MM.1S (cell line): ENCODE results near the gene KIF17.

Experiments used
- DNase-seq: peaks from one replicate; pipeline ENCODE4 v3.0.0-alpha.2; 2015
- H2AFZ ChIP-seq: fragments of 300-600 bp; sonication (generic); 2 replicates; pipeline ENCODE4 v1.6.0; 2016; ENCODE audit warnings: antibody characterized with exemption, low read length
- H3F3A ChIP-seq: fragments of 300-600 bp; sonication (generic); 2 replicates; pipeline ENCODE4 v1.6.1; 2016; ENCODE audit warnings: mild to moderate bottlenecking, antibody characterized with exemption, low read length, moderate library complexity, mixed read lengths; ENCODE audit not compliant: insufficient read depth
- H3K27ac ChIP-seq: fragments of 300-600 bp; sonication (generic); 2 replicates; pipeline ENCODE4 v1.5.1; 2016; ENCODE audit warnings: mild to moderate bottlenecking, low read length
- H3K27me3 ChIP-seq: fragments of 300-600 bp; sonication (generic); replicated peaks from 2 replicates; pipeline ENCODE4 v1.6.0; 2016; ENCODE audit warnings: low read length; ENCODE audit not compliant: insufficient read depth
- H3K36me3 ChIP-seq: fragments of 300-600 bp; sonication (generic); replicated peaks from 2 replicates; pipeline ENCODE4 v1.6.1; 2016; ENCODE audit warnings: mild to moderate bottlenecking, low read length, mixed read lengths; ENCODE audit not compliant: insufficient read depth
- H3K4me1 ChIP-seq: fragments of 300-600 bp; sonication (generic); 2 replicates; pipeline ENCODE4 v1.6.1; 2016; ENCODE audit warnings: low read length, mixed read lengths
- H3K4me2 ChIP-seq: fragments of 300-600 bp; sonication (generic); 2 replicates; pipeline ENCODE4 v1.6.0; 2016; ENCODE audit warnings: low read depth, low read length
- H3K4me3 ChIP-seq: fragments of 300-600 bp; sonication (generic); 2 replicates; pipeline ENCODE4 v1.5.1; 2016; ENCODE audit warnings: low read length, mixed read lengths
- H3K79me2 ChIP-seq: fragments of 300-600 bp; sonication (generic); 2 replicates; pipeline ENCODE4 v1.6.1; 2016; ENCODE audit warnings: mixed run types, low read length, mixed read lengths
- H3K9ac ChIP-seq: fragments of 300-600 bp; sonication (generic); 2 replicates; pipeline ENCODE4 v1.6.1; 2016; ENCODE audit warnings: low read length, mixed read lengths
- H3K9me2 ChIP-seq: fragments of 300-600 bp; sonication (generic); replicated peaks from 2 replicates; pipeline ENCODE4 v1.6.1; 2016; ENCODE audit warnings: mild to moderate bottlenecking, low read length, mixed read lengths; ENCODE audit not compliant: insufficient read depth
- H3K9me3 ChIP-seq: fragments of 300-600 bp; sonication (generic); replicated peaks from 2 replicates; pipeline ENCODE4 v1.6.1; 2016; ENCODE audit warnings: mild to moderate bottlenecking, low read length, mixed read lengths; ENCODE audit not compliant: insufficient read depth
- H4K20me1 ChIP-seq: fragments of 300-600 bp; sonication (generic); 2 replicates; pipeline ENCODE4 v1.6.1; 2016; ENCODE audit warnings: mild to moderate bottlenecking, low read length, moderate library complexity, mixed read lengths; ENCODE audit not compliant: insufficient read depth
- EZH2 ChIP-seq: fragments of 300-600 bp; sonication (generic); optimal IDR thresholded peaks from 2 replicates; pipeline ENCODE3; 2017; ENCODE audit warnings: low read depth, mild to moderate bottlenecking, antibody characterized with exemption, low read length, mixed read lengths
- EZH2phosphoT487 ChIP-seq: fragments of 300-600 bp; sonication (generic); IDR thresholded peaks from 2 replicates; pipeline ENCODE4 v1.6.1; 2018; ENCODE audit warnings: antibody characterized with exemption, low read length
- TF ChIP-seq, protein P1 (sequence below): fragments of 300-600 bp; sonication (generic); IDR thresholded peaks from 2 replicates; pipeline ENCODE4 v1.5.1; 2016; ENCODE audit warnings: antibody characterized with exemption, low read length, mixed read lengths

The KIF17 gene

DNA sequence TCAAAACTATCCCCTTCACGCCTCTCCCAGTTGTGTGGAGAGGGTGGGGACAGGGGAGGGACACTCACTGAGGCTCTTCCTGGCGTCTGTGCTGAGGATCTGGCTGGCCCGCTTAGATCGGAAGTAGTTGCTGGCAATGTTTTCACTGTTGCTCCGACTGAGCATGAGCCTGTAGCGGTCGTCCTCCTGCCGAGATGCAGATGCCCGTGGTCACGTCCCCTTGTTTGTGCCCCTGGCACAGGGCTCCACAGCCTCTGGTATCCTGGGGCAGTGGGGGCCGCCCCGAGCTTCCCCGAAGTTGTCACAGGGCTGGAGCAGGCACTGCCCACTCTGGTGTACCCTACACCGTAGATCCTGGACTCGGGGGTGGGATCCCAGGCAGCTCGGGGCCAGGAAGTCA is 51.7 kb downstream of the KIF17 start:
- Histone ChIP-seq H3K9me3 (no peaks in the 10 kb centered on the region), H2AFZ (no peak overlapping the region), H3K79me2 (peaks cover 1% of the 10 kb centered on the region), H4K20me1 (no peaks in the 10 kb centered on the region), H3K27ac (no peak overlapping the region), H3K9me2 (no peaks in the 10 kb centered on the region), H3K9ac (no peak overlapping the region), H3K27me3 (peaks cover 21% of the 10 kb centered on the region), H3K4me2 (no peak overlapping the region), H3K4me3 (no peak overlapping the region), H3K4me1 (peaks cover 6% of the 10 kb centered on the region; the same call in 1 of the 2 replicates), H3K36me3 (no peaks in the 10 kb centered on the region), H3F3A (no peaks in the 10 kb centered on the region)
- no peak for TF ChIP-seq EZH2
- no peak for TF ChIP-seq EZH2phosphoT487
- TF ChIP-seq, protein P1, sequence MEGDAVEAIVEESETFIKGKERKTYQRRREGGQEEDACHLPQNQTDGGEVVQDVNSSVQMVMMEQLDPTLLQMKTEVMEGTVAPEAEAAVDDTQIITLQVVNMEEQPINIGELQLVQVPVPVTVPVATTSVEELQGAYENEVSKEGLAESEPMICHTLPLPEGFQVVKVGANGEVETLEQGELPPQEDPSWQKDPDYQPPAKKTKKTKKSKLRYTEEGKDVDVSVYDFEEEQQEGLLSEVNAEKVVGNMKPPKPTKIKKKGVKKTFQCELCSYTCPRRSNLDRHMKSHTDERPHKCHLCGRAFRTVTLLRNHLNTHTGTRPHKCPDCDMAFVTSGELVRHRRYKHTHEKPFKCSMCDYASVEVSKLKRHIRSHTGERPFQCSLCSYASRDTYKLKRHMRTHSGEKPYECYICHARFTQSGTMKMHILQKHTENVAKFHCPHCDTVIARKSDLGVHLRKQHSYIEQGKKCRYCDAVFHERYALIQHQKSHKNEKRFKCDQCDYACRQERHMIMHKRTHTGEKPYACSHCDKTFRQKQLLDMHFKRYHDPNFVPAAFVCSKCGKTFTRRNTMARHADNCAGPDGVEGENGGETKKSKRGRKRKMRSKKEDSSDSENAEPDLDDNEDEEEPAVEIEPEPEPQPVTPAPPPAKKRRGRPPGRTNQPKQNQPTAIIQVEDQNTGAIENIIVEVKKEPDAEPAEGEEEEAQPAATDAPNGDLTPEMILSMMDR, result no peak
- no peak for DNase-seq

DNA sequence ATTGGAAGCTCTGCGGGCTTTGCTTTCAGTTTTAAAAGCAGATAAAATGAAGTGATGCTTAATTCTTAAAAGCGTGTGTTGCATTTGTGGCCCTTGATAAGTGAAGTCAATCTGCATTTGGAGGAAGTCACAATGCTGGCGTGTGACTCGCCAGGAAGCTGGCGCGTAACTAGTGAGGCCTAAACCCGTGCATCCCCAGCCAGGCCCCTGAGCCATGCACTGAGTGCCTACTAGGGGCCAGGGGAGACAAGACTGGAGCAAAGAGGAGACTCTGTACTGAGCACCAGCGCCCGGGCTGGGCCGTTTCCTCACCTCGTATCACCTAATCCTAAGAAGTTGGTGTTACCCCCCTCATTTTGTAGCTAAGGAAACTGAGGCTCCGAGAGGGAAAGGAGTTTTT is 52.1 kb downstream of the KIF17 start:
- no peak for DNase-seq
- no peak overlapping the region for H3K4me3 ChIP-seq
- H3K9me3 ChIP-seq, result no peaks in the 10 kb centered on the region
- H3K79me2 ChIP-seq, result peaks cover 5% of the 10 kb centered on the region
- TF ChIP-seq EZH2, result no peak
- TF ChIP-seq, protein P1, result no peak
- no peak for TF ChIP-seq EZH2phosphoT487
- H3K4me2 ChIP-seq, result no peak overlapping the region
- no peaks in the 10 kb centered on the region for H3F3A ChIP-seq
- H3K27ac ChIP-seq, result no peak overlapping the region
- peaks cover 17% of the 10 kb centered on the region for H3K27me3 ChIP-seq
- no peaks in the 10 kb centered on the region for H3K36me3 ChIP-seq
- H4K20me1 ChIP-seq, result no peaks in the 10 kb centered on the region
- no peak overlapping the region for H3K9ac ChIP-seq
- no peak overlapping the region for H2AFZ ChIP-seq
- H3K4me1 ChIP-seq, result peaks cover 6% of the 10 kb centered on the region; the same call in 1 of the 2 replicates
- H3K9me2 ChIP-seq, result no peaks in the 10 kb centered on the region

DNA sequence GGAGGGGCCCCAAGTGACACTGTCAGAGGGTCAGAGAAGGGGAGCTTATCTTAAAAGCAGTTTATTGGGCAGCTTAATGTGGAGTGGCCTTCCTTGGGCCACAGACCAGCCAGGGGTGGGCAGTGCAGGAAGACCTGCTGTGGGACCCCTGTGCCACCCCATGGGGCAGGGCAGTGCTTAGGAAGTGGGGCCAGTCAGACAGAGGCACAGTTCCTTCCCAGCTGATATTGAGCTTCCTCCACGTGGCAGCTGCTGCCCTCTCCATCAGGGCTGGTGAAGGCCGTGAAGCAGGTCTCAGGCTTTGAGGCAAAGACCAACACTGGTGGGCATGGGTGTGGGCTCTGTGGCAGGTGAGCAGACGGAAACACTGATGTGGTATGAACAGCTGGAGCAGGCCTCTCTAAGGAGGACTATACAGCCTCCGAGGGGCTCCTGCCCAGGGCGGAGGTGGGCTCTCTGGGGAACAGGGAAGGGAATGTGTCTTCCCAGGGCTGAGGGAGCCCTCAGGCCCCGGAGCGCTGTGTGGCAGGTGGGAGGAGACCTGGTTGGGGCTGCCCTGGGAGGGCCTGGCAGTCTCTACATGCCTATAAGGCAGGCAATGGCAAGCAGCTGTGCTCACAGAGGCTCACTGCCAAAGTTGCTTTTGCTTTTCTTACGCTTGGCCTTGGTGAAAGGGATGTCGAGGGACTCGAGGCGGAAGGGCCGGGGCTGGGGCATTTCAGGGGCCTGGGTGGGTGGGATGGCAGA is 53.7 kb downstream of the KIF17 start:
- no peaks in the 10 kb centered on the region; the same call in 1 of the 2 replicates for H3F3A ChIP-seq
- no peak for DNase-seq

More for the DNA sequence above, 53.7 kb downstream of the KIF17 start:
- Histone ChIP-seq H3K9ac (no peak overlapping the region), H3K79me2 (peaks cover 21% of the 10 kb centered on the region), H4K20me1 (no peaks in the 10 kb centered on the region), H3K9me3 (no peaks in the 10 kb centered on the region), H3K4me2 (no peak overlapping the region), H3K27ac (no peak overlapping the region), H3K4me1 (peaks cover 18% of the 10 kb centered on the region), H3K4me3 (no peak overlapping the region), H3K27me3 (peaks cover 10% of the 10 kb centered on the region; the same call in 1 of the 2 replicates), H3K36me3 (no peaks in the 10 kb centered on the region), H2AFZ (no peak overlapping the region), H3K9me2 (no peaks in the 10 kb centered on the region)
- TF ChIP-seq EZH2phosphoT487, result no peak
- TF ChIP-seq, protein P1, result no peak
